K562 treated with DMSO at 1 percent for 48 hours (cell line): ENCODE data around the gene TRIO. TPM values are rescaled to one million over a fixed set of nuclear protein-coding genes. Genes with fewer than 3 reads are reported as not detected.

Source experiments
- total RNA-seq: library from RNA; unstranded; fragments of 300-600 nt; gene quantifications from 2 replicates; pipeline ENCODE4 v1.2.3, GENCODE V29; 2022; ENCODE audit warnings: low replicate concordance; ENCODE audit errors: extremely low read depth

The TRIO gene
- not detected in 2 replicates for total RNA-seq

GRCh38 chr5:14142827-14143545 is at the start of gene TRIO:
Gene TRIO, plus strand, starts transcription at chr5:14143342. Its CDS starts 384 bp downstream, at chr5:14143726.

Other genes starting within 250 kb of the TRIO start
- gene DNAH5, start 198.7 kb upstream of the TRIO start, total RNA-seq, result not detected in 2 replicates